Right atrium auricular region (tissue), 2 donors: ENCODE results near the gene LIN52. TPM values are rescaled to one million over a fixed set of nuclear protein-coding genes. Genes with fewer than 3 reads are reported as not detected.

Source experiments
- DNase-seq: peaks from one replicate; pipeline ENCODE4 v3.0.0-alpha.2; 2019; ENCODE audit warnings: low spot score
- H3K27ac ChIP-seq, 2 donors: fragments of 200-600 bp; sonication (generic); 1 replicate in 1 of 2; 2 replicates in 1 of 2; pipeline ENCODE4 v1.5.1; 2016 to 2019
- H3K27me3 ChIP-seq, 2 donors: fragments of 200-600 bp; sonication (generic); one replicate each; pipeline versions ENCODE4 v1.5.1 to v1.6.0; 2017 to 2019
- H3K36me3 ChIP-seq: fragments of 200-600 bp; sonication (generic); one replicate; pipeline ENCODE4 v1.5.1; 2016
- H3K4me1 ChIP-seq, 2 donors: fragments of 200-600 bp; sonication (generic); one replicate each; pipeline versions ENCODE4 v1.5.1 to v1.6.0; 2017 to 2019
- H3K4me3 ChIP-seq, 2 donors: fragments of 200-600 bp; sonication (generic); 1 replicate in 1 of 2; 2 replicates in 1 of 2; pipeline ENCODE4 v1.5.1; 2017 to 2019; ENCODE audit warnings: mild to moderate bottlenecking in 1 of 2, moderate library complexity in 1 of 2
- H3K9me3 ChIP-seq, 2 donors: fragments of 200-600 bp; sonication (generic); one replicate each; pipeline ENCODE4 v1.5.1; 2019
- CTCF ChIP-seq, 2 donors: fragments of 200-600 bp; sonication (generic); IDR thresholded peaks; one replicate each; pipeline ENCODE4 v1.5.1; 2019; ENCODE audit warnings: antibody characterized with exemption in 2 of 2
- total RNA-seq, 2 donors: library from RNA; depleted of rRNA; stranded (reverse); fragments of >200 nt; gene quantifications; one replicate each; pipeline ENCODE4 v1.1.0, GENCODE V29; 2016

The LIN52 gene, protein sequence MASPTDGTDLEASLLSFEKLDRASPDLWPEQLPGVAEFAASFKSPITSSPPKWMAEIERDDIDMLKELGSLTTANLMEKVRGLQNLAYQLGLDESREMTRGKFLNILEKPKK
- total RNA-seq, result 1 to 10 TPM; 7.1 to 7.4 TPM

DNA sequence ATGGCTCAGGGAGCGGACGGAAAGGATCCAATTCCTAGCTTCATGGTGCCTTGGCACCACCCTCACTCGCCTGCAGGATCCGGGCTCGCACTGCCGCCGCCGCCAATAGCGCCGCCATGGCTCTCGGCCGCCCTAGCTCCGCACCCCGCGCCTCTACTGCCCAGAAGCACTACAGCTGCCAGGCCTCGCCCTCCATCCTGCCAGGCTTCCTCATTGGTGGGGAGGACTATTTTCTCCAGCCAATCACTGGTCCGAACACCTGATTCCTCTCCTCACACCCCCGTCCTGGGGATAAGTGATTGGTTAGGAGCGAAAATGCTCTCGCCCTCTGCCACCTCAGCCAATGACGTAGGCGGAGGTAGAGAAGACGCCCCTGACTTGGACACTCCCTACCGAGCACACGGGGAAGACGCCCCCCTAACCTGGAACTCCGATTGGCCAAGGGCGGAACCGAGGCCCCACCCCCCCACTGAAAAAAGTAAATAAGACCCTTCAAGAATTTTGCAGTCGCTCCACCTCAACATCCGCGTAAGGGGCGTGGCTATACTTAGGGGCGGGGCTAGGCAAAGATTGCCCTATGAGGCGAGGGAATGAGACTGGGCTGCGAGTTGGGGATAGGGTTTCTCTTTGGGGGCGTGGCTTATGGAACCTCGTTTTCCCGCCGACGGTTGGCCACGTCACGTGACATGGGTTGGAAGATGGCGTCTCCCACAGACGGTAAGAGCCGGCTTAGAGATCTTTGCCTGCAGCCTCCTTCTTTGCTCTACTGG is at the start of gene LIN52, which contains the start of gene ALDH6A1:
LIN52 (plus strand) TSS at position 680 of the 770 bp plus-strand sequence; CDS start at position 699, 19 bp downstream.
ALDH6A1 (minus strand) TSS at position 177 of the 770 bp plus-strand sequence; CDS start at position 118, 59 bp downstream.
- DNase-seq, result peak; percentile 100
- Histone ChIP-seq H3K27ac (peak within 1 kb of the TSS; percentile 82 to 91), H3K27me3 (no peaks in the 10 kb centered on the region), H3K4me1 (peaks cover 0 to 21% of the 10 kb centered on the region in 2 donors), H3K4me3 (peak within 1 kb of the TSS; percentile 65 to 87), H3K9me3 (no peaks in the 10 kb centered on the region), H3K36me3 (no peaks in the 10 kb centered on the region)
- TF ChIP-seq CTCF (IDR thresholded peaks at IDR 0.05), result peak in 1 of 2 donors; percentile 33

DNA sequence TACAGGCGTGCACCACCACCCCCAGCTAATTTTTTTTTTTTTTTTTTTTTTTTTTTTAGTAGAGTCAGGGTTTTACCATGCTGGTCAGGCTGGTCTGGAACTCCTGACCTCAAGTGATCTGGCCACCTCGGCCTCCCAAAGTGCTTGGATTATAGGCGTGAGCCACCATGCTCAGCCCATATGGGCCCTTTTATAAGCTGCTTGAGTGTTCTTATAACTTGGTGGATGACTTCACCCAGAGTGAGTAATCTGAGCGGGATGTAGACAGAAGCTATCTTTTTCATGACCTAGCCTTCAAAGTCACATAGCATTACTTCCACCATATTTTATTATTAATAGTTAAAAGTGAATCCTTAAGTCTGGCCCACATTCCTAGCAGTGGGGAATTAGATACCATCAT is 49.2 kb upstream of the LIN52 start:
- H3K4me3 ChIP-seq, result no peak overlapping the region
- no peak overlapping the region for H3K27ac ChIP-seq
- H3K36me3 ChIP-seq, result no peaks in the 10 kb centered on the region
- no peaks in the 10 kb centered on the region for H3K9me3 ChIP-seq
- DNase-seq, result no peak
- H3K4me1 ChIP-seq, result no peaks in the 10 kb centered on the region
- H3K27me3 ChIP-seq, result no peaks in the 10 kb centered on the region
- TF ChIP-seq CTCF (IDR thresholded peaks at IDR 0.05), result no peak

- Histone ChIP-seq H3K4me1 (no peaks in the 10 kb centered on the region), H3K27me3 (no peaks in the 10 kb centered on the region), H3K9me3 (no peaks in the 10 kb centered on the region), H3K36me3 (peaks cover 7% of the 10 kb centered on the region), H3K4me3 (no peak overlapping the region), H3K27ac (no peak overlapping the region)
- TF ChIP-seq CTCF (IDR thresholded peaks at IDR 0.05), result peak; percentile 53 to 78
- DNase-seq, result no peak
Measured at GRCh38 chr14:74038020-74038859, 46.5 kb upstream of the LIN52 start.

- H3K36me3 ChIP-seq, result peaks cover 7% of the 10 kb centered on the region
- H3K27me3 ChIP-seq, result no peaks in the 10 kb centered on the region
- no peak for TF ChIP-seq CTCF (IDR thresholded peaks at IDR 0.05)
- no peaks in the 10 kb centered on the region for H3K4me1 ChIP-seq
- no peak overlapping the region for H3K4me3 ChIP-seq
- no peak for DNase-seq
- no peaks in the 10 kb centered on the region for H3K9me3 ChIP-seq
- no peak overlapping the region for H3K27ac ChIP-seq
Measured at GRCh38 chr14:74042296-74042695, 42.5 kb upstream of the LIN52 start.

DNA sequence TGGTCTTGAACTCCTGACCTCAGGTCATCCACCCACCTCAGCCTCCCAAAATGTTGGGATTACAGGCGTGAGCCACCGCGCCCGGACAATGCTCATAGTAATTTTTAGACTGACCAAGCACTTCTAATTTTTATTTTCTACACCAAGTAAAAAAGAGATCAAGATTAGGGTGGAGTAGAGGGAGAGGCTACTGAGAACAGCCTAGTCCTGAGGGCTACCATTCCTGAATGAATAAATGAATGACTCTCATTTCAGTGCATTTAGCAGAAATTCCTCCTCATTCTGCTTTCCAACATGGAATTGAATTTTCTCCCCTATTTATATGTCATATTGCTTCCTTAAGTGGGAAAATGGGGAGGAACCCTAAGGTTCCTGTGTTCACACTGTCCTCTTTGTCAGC is 39.2 kb upstream of the LIN52 start:
- peaks cover 11% of the 10 kb centered on the region for H3K36me3 ChIP-seq
- H3K9me3 ChIP-seq, result no peaks in the 10 kb centered on the region
- no peaks in the 10 kb centered on the region for H3K27me3 ChIP-seq
- no peak for DNase-seq
- H3K4me1 ChIP-seq, result no peaks in the 10 kb centered on the region
- no peak for TF ChIP-seq CTCF (IDR thresholded peaks at IDR 0.05)
- no peak overlapping the region for H3K27ac ChIP-seq
- H3K4me3 ChIP-seq, result no peak overlapping the region
